Muscle of leg (tissue), 16 donors: ENCODE data around the gene CCDC27. TPM values are rescaled to one million over a fixed set of nuclear protein-coding genes. Genes with fewer than 3 reads are reported as not detected.

ENCODE experiments used
- DNase-seq: peaks from one replicate; pipeline ENCODE4 v3.0.0; 2013
- H3K27ac ChIP-seq: one replicate; pipeline ENCODE4 v1.5.1; 2013; ENCODE audit warnings: mild to moderate bottlenecking, low read length, control low read depth
- H3K27me3 ChIP-seq: one replicate; pipeline ENCODE4 v1.6.1; 2013; ENCODE audit warnings: low read length; ENCODE audit not compliant: control insufficient read depth, insufficient read depth
- H3K36me3 ChIP-seq: one replicate; pipeline ENCODE4 v1.6.1; 2013; ENCODE audit warnings: low read length; ENCODE audit not compliant: control insufficient read depth, insufficient read depth
- H3K4me1 ChIP-seq: one replicate; pipeline ENCODE4 v1.6.1; 2013; ENCODE audit warnings: low read length; ENCODE audit not compliant: control insufficient read depth, insufficient read depth
- H3K4me3 ChIP-seq: one replicate; pipeline ENCODE4 v1.5.1; 2013; ENCODE audit warnings: low read length, control low read depth
- H3K9me3 ChIP-seq: replicated peaks from 2 replicates; pipeline ENCODE4 v1.6.1; 2013; ENCODE audit warnings: low read depth, low read length; ENCODE audit not compliant: control insufficient read depth
- WGBS: methylation state at CpG from one replicate; pipeline ENCODE4 v1.1.5; 2013; ENCODE audit warnings: missing lambda C conversion rate; ENCODE audit not compliant: insufficient coverage; 5-methylcytosine and 5-hydroxymethylcytosine counted together
- long read RNA-seq, 11 donors: transcript quantifications; one replicate each; lab custom pipeline, GENCODE V29; 2026
- polyA plus RNA-seq, 8 donors: library from polyadenylated mRNA; unstranded; fragments of 120-200 nt; gene quantifications; one replicate each; pipeline versions ENCODE4 v1.2.1 to v1.2.3, GENCODE V29; 2013; ENCODE audit warnings: inconsistent platforms in 1 of 8, low replicate concordance in 1 of 8; ENCODE audit not compliant: insufficient read length in 8 of 8, insufficient read depth in 1 of 8
- total RNA-seq: library from RNA; stranded (reverse); fragments of 120-200 nt; gene quantifications from one replicate; pipeline ENCODE4 v1.2.4, GENCODE V29; 2013

CCDC27 gene
- not detected for total RNA-seq
- under 1 TPM; 0.07 to 0.18 (median 0.10) TPM for polyA plus RNA-seq
- long read RNA-seq, donor 1, result 0 reads
- long read RNA-seq, donor 2, result 0 reads
- long read RNA-seq, donor 3, result 0 reads
- long read RNA-seq, donor 4, result 0 reads
- long read RNA-seq, donor 5, result 0 reads
- long read RNA-seq, donor 6, partial matches to known transcripts, result 148 of 148 reads
- long read RNA-seq, donor 6, other reads (novel, unspliced or antisense), result 0 of 148 reads
- long read RNA-seq, donor 7, result 0 reads
- long read RNA-seq, donor 8, result 0 reads
- long read RNA-seq, donor 9, result 0 reads
- long read RNA-seq, donor 10, result 0 reads
- long read RNA-seq, donor 11, result 0 reads

GRCh38 chr1:3752400-3752945, at the start of gene CCDC27:
CCDC27 (plus strand) TSS chr1:3752450; CDS start chr1:3752482, 32 bp downstream.
- no peak for DNase-seq
- H3K27me3 ChIP-seq, result peaks cover 14% of the 10 kb centered on the region
- peaks cover 13% of the 10 kb centered on the region for H3K4me1 ChIP-seq
- H3K36me3 ChIP-seq, result no peaks in the 10 kb centered on the region
- no peak within 1 kb of the TSS for H3K4me3 ChIP-seq
- WGBS, result 78% methylated on average over 16 of the region's 17 CpGs
- H3K9me3 ChIP-seq, result no peaks in the 10 kb centered on the region
- H3K27ac ChIP-seq, result no peak within 1 kb of the TSS

GRCh38 chr1:3702528-3702927, 49.7 kb upstream of the CCDC27 start:
- 69% methylated on average over 19 of the region's 19 CpGs for WGBS
- Histone ChIP-seq H3K27ac (no peak overlapping the region), H3K36me3 (no peaks in the 10 kb centered on the region), H3K4me3 (no peak overlapping the region), H3K9me3 (no peaks in the 10 kb centered on the region), H3K27me3 (peaks cover 31% of the 10 kb centered on the region), H3K4me1 (peaks cover 36% of the 10 kb centered on the region)
- DNase-seq, result no peak

GRCh38 chr1:3702990-3703728, 49.1 kb upstream of the CCDC27 start:
- H3K27me3 ChIP-seq, result peaks cover 36% of the 10 kb centered on the region
- no peak overlapping the region for H3K4me3 ChIP-seq
- WGBS, result 34% methylated on average over 14 of the region's 21 CpGs
- no peaks in the 10 kb centered on the region for H3K9me3 ChIP-seq
- no peak for DNase-seq
- no peaks in the 10 kb centered on the region for H3K36me3 ChIP-seq
- peaks cover 41% of the 10 kb centered on the region for H3K4me1 ChIP-seq
- H3K27ac ChIP-seq, result no peak overlapping the region

GRCh38 chr1:3703786-3704371, 48.4 kb upstream of the CCDC27 start:
- Histone ChIP-seq H3K4me3 (no peak overlapping the region), H3K4me1 (peaks cover 41% of the 10 kb centered on the region), H3K27me3 (peaks cover 43% of the 10 kb centered on the region), H3K27ac (no peak overlapping the region), H3K36me3 (no peaks in the 10 kb centered on the region), H3K9me3 (no peaks in the 10 kb centered on the region)
- WGBS, result 44% methylated on average over 23 of the region's 28 CpGs
- no peak for DNase-seq

DNA sequence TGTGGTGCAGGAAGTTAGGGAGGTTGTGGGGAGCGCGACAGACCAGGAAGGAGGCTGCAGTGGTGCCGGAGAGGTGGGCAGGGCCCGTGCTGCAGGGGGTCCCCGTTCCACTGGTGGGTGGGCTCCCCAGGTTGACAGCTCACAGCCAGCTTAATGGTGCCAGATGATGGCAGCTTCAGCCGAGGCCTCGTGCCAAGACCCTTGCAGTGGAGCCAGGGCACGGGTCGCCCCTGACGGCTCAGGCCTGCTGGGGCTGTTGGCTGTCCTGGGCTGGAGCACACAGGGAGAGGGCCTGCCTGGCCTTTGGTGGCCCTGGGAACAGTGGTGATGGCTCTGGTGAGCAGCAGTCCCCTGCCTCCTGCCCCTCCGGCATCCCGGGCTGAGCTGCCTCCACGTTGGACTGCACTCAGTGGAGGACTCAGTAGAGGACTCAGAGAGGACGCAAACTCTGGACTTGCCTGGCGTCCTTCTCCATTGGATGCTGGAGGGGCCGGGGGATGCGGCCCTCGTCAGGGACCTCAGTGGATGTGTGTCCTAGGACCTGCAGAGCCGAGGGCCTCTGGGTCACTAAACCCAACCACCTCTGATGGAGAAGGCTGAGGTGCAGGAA, 46.8 kb upstream of the CCDC27 start:
- Histone ChIP-seq H3K27me3 (peaks cover 41% of the 10 kb centered on the region), H3K4me1 (peaks cover 39% of the 10 kb centered on the region), H3K36me3 (no peaks in the 10 kb centered on the region), H3K27ac (no peak overlapping the region), H3K9me3 (no peaks in the 10 kb centered on the region), H3K4me3 (no peak overlapping the region)
- WGBS, result 64% methylated on average over 16 of the region's 19 CpGs
- DNase-seq, result no peak

GRCh38 chr1:3706651-3707297, 45.5 kb upstream of the CCDC27 start:
- DNase-seq, result no peak
- H3K4me1 ChIP-seq, result peaks cover 48% of the 10 kb centered on the region
- no peaks in the 10 kb centered on the region for H3K36me3 ChIP-seq
- peaks cover 41% of the 10 kb centered on the region for H3K27me3 ChIP-seq
- no peak overlapping the region for H3K27ac ChIP-seq
- H3K9me3 ChIP-seq, result no peaks in the 10 kb centered on the region
- WGBS, result 64% methylated on average over 21 of the region's 26 CpGs
- H3K4me3 ChIP-seq, result no peak overlapping the region

DNA sequence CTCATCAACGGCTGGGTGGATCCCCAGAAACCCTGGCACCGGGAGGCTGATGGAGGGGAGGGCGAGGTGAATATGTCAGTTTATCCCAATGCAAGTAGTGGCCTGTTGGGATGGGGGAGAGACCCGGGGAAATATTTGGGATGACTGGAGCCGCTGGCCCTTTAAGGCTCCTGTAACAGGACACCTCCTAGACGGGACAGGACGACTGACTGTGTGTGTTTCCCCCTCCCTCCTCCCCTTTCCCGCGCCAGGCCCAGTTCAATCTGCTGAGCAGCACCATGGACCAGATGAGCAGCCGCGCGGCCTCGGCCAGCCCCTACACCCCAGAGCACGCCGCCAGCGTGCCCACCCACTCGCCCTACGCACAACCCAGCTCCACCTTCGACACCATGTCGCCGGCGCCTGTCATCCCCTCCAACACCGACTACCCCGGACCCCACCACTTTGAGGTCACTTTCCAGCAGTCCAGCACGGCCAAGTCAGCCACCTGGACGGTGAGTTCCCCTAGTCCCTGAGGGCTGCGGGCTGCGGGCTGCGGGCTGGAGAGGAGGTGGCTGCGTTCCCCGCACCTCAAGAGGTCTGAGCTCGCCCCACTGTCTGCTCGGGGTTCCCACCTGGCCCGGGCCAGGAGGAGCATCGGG, 44.8 kb upstream of the CCDC27 start:
- Histone ChIP-seq H3K36me3 (no peaks in the 10 kb centered on the region), H3K4me1 (peaks cover 54% of the 10 kb centered on the region), H3K9me3 (no peaks in the 10 kb centered on the region), H3K27me3 (peaks cover 40% of the 10 kb centered on the region), H3K4me3 (no peak overlapping the region), H3K27ac (no peak overlapping the region)
- 15% methylated on average over 29 of the region's 35 CpGs for WGBS
- no peak for DNase-seq

- no peak overlapping the region for H3K4me3 ChIP-seq
- WGBS, result 39% methylated on average over 11 of the region's 11 CpGs
- H3K9me3 ChIP-seq, result no peaks in the 10 kb centered on the region
- no peak overlapping the region for H3K27ac ChIP-seq
- H3K27me3 ChIP-seq, result peaks cover 40% of the 10 kb centered on the region
- H3K4me1 ChIP-seq, result peaks cover 54% of the 10 kb centered on the region
- no peak for DNase-seq
- no peaks in the 10 kb centered on the region for H3K36me3 ChIP-seq
Measured at GRCh38 chr1:3707939-3708328, 44.3 kb upstream of the CCDC27 start.

DNA sequence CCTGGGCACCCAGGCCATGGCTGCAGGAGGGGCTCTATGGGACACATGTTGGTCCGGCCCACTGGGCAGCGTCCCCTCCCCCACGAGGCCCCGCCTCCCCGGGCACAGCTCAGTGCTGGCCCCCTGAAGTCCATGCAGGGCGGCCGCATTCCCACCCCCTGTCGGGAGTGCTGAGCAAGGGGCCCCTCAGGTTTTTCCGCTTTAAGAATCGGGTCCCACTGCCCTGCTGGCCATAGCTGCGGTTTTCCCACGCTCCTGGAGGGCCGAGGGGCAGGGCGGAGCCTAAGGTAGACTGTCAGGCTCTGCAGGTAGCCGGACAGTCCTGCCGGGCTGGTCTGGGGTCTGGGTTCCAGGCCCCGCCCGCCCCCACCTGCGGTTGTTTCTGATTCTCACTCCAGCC, 43.5 kb upstream of the CCDC27 start:
- DNase-seq, result no peak
- WGBS, result 14% methylated on average over 15 of the region's 19 CpGs
- Histone ChIP-seq H3K9me3 (no peaks in the 10 kb centered on the region), H3K27me3 (peaks cover 40% of the 10 kb centered on the region), H3K36me3 (no peaks in the 10 kb centered on the region), H3K4me3 (no peak overlapping the region), H3K4me1 (peaks cover 55% of the 10 kb centered on the region), H3K27ac (no peak overlapping the region)
